Renal pelvis (tissue), 4 donors: Measurements from ENCODE around the gene CALD1. TPM values are rescaled to one million over a fixed set of nuclear protein-coding genes. Genes with fewer than 3 reads are reported as not detected.

Experiments
- DNase-seq: peaks from one replicate; pipeline ENCODE4 v3.0.0-alpha.2; 2013
- polyA plus RNA-seq, 3 donors: library from polyadenylated mRNA; unstranded; fragments of 120-200 nt; gene quantifications; one replicate each; pipeline ENCODE4 v1.2.1, GENCODE V29; 2013; ENCODE audit not compliant: insufficient read length in 3 of 3

CALD1 gene
- polyA plus RNA-seq, 3 donors: 214 to 239 (median 215) TPM

DNA sequence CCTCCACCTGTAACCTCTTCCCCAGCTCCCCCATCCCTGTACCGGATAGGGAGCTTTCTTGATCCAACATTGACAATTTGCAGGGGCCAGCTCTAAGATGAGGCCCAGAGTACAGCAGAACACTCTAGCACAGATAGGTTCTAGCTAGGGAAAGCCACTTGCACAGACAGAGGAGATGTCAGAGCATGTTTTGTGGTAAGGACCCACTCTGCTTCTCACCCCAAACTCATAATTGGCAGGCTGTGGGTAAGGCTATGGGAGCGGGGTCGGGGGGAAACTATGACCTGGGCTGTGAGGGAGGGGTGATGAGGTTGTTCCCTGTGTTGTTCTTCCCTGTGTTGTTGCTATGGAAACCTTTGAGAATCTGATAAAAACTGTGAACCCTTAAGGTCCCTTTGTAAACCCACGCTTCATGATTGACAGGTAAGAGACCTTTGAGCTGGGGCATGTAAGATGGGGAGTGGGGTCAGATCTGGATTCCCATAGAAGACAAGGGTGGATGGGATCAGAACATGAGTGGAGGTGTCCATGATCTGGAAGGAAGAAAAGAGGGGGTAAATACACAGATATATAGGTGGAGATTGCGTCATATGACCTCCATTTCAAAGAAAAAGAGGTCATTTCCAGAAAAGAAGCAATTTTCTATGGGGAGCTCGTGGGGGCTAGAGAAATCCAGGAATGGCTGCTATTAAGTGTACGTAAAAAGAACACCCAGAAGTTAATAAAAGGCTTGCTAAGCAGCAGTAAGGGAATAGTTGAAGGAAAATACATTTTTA, 4.0 kb downstream of the CALD1 start:
- no peak for DNase-seq

DNA sequence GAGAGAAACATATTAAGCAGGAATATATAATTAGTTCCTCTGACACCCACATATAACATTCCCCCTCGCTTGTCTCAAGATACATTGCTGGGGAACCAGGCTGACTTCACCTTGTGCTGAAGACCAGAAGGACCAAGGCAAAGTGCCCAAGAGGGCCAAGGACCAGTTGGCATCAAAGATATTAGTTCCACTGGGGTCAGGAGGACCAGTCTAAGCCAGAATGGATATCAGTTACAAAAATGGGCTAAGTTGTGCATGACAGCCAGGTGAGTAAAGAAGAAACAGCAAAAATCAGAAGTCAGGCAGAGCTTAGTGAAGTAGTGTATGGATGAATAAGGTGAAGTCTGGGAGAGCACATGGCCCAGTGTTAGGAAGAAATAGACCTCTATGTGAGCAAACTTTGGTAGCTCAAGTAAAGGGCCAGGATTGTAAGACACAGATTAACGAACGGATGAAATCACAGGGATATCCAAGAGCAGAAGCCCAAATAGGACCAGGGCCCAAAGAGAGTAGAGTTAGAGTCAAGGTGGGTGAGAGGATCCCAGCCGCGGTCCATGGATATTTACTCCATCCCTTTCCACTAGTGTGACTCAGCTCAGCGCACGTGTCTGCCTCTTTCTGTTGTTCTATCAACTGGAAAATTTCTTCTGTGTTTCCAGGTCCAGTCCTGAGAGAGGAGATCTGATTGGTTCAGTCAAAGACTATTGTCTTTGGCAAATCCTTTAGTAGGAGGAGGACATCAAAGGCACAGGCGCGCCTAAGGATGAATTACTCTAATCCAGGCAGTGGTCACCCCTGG, 5.0 kb downstream of the CALD1 start:
- no peak for DNase-seq

DNA sequence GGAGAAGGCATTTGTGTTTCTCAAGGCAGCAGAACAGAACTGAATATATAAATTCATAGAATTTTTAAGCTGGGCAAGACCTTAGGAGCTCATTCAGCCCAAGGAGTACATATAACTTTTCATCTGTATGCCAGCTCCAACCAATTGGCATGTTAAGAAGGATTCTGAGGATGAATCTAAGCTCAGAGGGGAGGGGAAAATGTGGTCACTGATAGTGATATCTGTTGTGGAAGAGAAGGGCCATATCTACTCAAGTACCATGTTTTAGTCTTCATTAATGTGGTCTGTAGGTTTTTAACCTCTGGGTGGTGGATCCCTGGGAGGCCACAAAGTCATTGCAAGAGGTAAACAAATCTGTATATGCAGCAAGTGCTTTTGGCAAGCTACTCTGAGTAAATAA, 6.4 kb downstream of the CALD1 start:
- DNase-seq: no peak

DNA sequence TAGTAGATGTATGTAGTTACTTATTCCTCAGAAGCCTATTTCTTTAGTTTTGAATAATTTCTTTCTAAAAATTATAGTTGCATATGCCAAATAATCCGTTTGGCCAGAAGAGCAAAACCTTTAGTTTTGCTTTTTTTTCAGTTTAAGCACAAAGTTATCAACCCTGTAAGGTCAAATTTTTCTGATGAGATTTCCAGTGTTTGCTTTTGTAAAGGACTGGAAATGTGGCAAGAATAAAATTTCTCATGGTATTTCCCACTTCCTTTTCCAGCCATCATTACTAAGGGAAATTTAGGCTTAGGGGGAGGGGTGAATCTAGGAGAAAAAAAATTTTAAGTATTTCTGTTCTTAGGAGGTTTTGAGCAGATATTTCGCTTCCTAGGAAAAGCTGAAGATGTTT, 7.6 kb downstream of the CALD1 start:
- DNase-seq: no peak

DNA sequence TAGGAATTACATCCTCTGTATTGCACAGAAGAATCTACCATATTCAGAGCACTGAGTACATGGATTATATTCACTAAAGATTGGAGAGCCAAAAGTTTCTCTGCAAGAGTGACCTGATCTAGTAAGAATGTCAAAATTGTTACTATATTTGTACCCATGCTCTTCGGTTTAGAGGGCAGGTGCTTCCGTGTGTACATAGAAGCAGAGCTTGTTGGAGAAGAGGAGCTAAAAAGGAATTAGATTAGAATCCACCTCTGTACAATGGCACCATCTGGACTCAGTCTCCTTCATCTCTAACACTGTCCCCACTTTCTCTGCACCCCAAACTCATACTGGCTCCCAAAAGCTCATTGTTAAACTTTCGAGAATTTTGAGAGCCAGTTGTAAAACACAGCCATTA, 8.3 kb downstream of the CALD1 start:
- DNase-seq: no peak

DNA sequence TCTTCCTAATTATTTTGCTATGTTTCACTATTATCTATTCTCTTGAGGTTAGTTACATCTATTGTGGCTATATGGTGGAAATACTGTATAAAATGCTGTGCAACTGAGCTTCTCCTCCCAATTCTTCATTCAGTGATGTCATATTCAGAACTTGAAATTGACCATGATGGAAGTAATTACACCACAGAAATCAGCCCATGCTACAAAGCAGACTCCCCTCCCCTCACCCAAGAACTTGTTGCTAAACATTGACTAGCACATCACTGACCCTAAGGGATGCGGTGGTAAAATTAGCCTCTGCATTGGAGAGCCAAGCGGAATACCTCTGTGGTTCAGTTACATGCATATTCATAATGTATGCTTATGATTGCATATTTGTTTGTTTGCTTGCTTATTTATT, 8.8 kb downstream of the CALD1 start:
- no peak for DNase-seq

DNA sequence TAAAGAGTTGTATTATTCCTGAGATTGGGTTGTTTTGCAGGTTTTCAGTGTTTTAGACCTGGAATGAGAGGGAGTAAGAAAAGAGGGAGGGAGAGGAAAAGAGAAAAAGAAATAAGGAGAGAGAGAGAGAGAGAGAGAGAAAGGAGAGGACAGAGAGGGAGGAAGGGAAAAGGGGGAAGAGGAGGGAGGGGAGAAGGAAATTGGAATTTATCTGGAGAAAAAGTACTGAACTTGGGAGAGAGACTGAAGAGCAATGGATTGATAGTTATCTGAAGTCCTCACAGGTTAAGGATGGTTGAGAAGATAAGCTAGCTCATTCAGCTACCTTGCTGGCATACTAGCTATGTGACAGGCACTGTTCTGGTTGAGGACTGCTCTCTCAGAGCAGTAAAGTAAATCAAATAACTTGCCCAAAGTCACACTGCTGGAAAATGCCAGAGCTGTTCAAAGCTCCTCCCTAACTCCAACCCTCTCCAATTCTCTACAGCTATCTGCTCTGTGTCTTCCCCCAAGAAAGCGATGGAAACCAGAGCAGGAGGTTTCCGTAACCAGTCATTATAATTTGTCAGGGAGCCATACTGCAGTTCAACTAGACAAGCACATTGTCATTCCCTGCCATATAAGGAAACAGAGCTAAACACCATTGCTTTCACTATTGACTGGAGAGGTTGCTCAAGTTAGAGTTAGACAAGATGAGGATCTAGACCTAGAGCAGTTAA, 10.7 kb downstream of the CALD1 start:
- DNase-seq: peak; percentile 59

DNA sequence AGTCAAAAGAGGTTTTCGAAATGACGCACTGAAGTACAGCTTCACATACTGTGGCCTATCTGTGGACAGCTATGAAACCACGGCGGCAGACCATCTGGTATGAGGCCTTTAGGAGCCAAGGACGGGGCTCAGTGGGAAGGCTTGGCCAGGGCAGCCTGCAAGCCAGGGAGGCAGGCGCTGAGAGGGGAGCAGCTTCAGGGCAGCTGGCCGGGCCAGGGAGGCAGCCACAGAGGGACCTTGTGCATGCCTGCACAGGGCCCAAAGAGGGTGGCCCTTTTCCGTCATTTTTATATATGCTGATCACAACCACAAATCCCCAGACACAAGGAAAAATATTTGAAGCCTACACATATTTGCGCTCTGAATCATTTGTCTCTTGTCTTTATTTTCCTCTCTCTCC, 13.5 kb downstream of the CALD1 start:
- no peak for DNase-seq

DNA sequence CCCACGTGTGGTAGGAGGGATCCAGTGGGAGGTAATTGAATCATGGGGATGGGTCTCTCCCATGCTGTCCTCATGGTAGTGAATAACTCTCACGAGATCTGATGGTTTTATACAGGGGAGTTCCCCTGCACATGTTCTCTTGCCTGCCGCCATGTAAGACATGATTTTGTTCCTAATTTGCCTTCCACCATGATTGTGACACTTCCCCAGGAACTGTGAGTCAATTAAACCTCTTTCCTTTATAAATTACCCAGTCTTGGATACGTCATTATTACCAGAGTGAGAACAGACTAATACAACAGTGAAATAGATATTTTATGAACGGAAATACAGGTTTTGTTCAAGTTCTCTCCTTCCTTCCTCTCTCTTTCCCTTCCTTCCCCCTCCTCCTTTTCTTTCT, 15.8 kb downstream of the CALD1 start:
- DNase-seq: no peak

DNA sequence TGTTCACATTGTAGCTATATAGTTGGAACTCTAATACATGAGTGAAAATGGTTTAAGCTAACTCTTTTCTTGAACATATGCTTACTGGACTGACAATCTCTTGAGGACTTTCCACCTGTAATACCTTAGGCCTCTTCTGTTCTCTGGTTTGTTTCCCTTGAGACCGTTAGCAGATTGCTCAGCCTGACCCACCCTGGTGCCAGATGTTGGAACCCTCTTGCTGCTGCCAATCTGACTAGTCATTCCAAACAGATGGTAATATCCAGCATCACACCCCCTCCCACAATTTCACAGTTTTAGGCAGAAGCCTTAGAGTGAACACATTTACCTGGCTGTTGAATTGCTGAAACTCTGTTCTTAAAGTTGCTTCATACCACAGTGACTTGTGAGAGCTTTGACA, 18.7 kb downstream of the CALD1 start:
- no peak for DNase-seq

DNA sequence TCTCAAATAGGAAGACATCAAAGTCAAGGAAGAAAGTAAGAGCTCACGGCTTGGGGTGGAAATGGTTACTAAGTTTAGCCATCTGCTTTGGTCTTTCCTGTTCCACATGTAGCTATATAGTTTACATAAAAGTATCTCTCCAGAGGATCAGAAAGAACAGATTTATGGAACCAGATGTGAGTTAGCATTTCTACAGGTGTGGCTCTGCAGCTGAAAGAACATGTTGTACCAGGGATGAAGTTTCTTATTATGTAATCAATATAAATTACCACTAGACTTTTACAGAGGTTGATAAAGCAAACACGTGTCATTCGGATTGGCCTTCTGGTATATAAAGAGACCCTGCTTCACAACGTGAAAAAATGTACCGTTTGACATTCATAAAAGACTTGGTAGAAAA, 19.9 kb downstream of the CALD1 start:
- no peak for DNase-seq

DNA sequence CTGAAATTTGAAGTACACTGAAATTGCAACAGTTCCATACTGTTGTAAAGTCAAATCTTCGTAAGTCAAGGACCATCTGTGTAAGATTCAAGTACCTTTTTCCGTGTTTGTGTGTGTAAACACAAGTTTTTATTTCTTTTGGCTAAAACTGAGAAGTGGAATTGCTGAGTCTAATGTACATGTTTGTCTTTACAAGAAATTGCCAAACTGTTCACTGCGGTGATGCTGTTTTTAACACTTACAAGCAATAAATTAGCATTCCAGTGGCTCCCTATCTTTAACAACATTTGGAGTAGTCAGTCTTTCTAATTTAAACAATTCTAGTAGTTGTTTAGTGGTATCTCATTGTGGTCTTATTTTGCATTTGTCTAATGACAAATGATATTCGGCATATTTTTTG, 23.3 kb downstream of the CALD1 start:
- no peak for DNase-seq

DNA sequence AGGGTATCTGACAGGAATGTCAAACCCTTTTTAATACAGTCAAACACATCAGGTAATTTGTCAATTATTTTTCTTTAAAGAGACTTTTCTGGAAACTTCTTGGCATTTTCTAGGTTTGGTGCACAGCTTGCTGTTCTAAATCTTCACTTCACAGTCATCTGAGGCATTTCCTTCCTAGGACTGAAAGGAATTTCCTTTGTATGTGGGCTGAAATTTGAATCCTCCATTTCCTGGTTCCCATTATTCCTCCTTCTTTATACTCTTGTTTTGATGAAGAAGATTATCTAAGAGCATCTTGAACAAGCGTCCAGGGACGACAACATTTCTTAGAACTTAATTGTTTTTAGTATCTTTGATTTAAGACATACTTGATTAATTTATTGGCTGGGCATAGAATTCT, 24.9 kb downstream of the CALD1 start:
- no peak for DNase-seq

DNA sequence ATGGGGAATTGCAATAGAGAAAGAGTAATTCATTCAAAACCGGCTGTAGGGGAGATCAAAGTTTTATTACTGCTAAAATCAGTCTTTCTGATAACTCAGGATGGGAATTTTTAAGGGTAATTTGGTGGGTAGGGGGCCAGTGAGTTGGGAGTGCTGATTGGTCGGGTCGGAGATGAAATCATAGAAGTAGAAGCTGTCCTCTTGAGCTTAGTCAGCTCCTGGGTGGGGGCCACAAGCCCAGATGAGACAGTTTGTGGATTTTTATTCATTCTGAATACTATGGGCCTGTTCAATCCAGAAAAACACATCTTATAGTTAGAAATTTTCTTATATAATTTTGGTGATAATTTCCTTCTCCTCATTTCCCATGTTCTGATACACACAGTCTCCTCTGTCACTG, 25.4 kb downstream of the CALD1 start:
- no peak for DNase-seq

DNA sequence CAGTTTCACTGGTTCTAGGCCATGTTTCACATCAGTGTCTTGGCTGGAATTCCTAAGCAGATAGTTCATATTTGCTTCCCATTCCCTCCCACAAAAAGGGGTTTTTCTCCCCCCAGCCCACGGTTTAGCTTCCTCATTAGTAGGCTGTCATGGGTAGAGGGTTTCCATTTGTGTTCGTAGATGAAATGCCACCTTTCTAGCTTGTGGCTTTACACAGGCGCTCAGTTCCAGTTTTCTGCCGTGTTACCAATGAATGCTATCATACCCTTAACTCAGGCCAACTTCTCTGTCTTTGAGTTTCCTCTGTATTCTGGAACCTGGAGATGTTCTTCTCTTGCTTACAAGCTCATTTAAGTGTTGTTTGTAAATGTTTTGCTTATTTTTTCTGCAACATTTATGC, 26.8 kb downstream of the CALD1 start:
- DNase-seq: no peak

DNA sequence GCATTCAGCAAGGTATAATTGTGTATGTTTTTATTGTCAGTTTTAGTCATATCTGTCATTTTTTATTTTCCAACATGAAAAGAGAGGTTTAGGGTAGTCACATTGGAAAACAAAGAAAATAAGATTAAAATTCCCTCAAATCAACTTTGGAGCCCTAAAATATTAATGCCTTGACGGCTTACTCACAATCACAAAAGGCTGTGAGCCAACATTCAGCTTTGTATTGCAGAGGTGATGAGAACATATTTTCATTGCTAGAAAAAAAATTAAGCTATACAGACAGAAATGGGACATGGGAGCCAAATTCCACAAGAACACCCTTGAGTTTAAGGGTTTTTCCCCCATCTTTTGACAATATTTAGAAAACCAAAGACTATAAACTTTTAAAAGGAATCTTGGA, 30.2 kb downstream of the CALD1 start:
- no peak for DNase-seq

DNA sequence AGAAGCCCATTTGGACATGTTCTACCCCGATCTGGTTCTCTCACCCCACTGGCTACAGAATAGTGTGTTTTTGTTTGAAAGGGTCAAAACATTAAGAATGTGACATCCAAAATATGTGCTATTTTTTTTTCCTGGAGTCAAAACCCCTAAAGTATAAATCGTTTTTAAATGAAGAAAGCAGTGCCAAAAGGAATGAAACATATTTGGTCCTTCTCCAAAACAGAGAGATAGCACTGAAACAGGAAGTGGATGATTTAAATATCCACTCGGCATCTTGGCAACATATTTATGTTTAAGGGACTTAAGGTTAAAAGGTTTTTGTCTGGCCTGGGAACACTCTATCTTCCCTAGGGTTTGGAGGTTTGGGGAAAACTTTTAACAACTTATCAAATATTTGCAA, 32.3 kb downstream of the CALD1 start:
- DNase-seq: peak; percentile 57

DNA sequence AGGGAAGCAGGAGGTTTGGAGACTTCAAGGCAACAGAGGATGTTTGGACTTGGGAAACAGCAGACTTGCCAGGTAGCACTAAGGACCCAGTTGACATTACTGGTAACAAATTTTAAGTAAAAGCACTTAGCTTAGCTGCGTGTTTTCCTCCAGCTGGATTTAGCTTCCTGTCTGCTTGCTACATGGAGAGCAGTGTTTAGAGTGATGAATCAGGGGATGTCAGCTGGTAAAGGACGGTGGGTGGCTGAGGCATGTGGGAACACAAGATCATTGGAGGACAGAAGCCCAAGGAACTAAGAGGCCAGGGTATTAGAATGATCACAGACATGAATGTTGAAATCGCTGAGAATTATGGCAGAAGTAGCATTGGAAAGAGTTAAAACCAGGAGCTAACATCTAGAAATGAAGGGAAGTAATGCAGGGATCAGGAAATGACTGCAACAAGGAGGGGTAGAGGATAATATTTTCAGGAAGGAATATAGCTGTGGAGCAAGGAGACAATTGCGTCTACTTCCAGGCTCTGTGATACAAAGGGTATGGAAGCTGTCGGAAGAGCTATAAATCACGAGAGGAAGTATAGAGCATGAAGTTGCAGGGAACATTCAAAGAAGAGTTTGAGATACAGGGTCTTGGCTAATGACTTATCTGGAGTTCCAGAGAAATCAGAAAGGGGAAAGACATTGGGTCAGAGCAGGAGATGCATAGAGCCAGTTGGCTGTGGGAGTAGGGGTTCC, 34.4 kb downstream of the CALD1 start:
- no peak for DNase-seq

DNA sequence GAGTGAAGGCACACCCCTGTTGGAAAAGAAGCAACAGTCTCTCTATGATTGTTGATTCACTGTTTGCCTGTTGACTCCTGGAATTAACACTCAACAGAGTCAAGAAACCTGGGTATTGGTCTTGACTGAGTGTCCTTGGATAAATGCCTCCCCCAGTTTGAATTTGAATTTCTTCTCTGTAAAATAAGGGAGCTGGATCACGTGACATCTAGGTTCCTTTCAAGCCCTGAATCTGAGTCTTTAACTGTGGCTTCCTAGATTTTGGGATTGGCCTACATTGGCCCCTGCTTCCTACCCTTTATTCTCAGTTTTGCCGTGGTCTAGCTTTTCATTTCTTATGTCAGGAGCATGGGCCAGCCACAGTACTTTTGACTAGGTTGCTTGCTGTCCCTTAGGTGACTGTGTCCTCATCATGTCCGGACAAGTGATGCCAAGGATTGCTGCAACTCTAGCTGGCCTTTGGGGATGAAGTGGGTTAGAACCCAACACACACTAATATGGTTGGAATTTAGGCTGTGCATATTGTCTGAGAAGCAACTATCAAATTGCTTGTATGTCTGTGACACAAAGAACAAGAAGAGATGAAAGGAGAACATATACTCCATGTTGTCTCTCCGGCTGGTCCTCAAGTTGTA, 35.4 kb downstream of the CALD1 start:
- no peak for DNase-seq

DNA sequence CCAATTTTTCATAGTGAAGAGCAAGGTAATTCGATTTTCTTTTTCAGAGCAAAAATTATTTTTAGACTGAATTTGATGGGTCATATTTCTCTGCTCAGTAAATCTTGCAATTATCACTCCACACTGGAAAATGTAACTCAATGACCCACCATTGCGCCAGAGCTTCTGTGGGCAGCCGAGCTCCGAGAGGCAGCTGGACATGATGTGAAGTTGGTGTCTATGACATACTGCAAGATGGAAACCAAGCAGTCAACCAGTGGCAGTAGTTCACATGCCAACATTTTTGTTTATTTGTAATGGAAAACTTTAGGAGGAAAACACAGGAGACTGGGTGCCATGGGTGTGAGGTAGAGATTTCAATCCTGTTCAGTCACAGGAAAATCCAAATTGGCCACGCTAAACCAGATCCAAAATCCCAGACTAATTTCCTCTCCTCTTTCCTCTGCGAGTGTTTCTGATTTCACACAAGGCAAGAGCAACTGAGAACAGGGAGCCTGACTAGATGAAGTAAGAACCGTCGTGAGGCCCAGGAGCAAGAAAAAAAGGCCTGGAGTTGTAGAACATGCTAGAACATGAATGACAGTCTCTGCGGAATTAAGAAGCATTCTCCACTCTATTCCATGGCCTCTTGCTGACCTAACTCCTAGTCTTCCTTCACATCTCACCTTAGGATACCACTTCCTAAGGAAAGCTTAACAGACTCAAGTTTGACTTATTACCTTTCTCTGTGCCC, 39.3 kb downstream of the CALD1 start:
- DNase-seq: no peak

DNA sequence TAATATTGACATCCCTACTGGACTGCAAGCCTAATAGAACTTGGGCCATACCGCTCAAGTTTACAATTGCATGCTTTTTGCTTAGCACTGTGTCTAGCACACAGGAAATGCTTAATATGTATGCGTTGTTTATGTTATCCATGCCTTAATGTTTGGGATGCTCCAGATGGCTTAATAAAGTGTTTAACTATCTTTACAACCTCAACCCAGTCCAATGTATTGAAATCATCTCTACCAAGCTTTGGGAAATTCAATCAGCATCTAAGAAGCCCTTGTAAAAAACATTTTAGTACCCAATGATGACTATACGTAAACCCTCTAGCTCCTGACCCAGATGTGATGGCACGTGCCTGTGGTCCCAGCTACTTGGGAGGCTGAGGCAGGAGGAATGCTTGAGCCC, 40.0 kb downstream of the CALD1 start:
- no peak for DNase-seq
